CD4-positive, alpha-beta memory T cell (primary cell): ENCODE data around the gene DAB2. TPM values are rescaled to one million over a fixed set of nuclear protein-coding genes. Genes with fewer than 3 reads are reported as not detected.
A peak's percentile ranks its signal among the peaks of the same experiment; 100 is the strongest.

Source experiments
- CTCF ChIA-PET: fragments of 350-600 bp; sonication (Branson Sonifier 250); formaldehyde crosslinking; loops from one replicate; lab custom pipeline; 2021; ENCODE audit warnings: inconsistent platforms; ENCODE audit not compliant: partially characterized antibody; lab: Charles Lee
- POLR2A ChIA-PET: fragments of 350-600 bp; sonication (Branson Sonifier 250); formaldehyde crosslinking; loops from one replicate; lab custom pipeline; 2021; ENCODE audit not compliant: partially characterized antibody; lab: Charles Lee
- DNase-seq, 5 donors: peaks; one replicate each; pipeline versions ENCODE4 v3.0.0 to v3.0.0-alpha.2; 2020 to 2022; ENCODE audit warnings: mixed read lengths in 1 of 5
- H3K27ac ChIP-seq: one replicate; pipeline ENCODE4 v1.7.0; 2013; ENCODE audit warnings: low read depth, low read length
- H3K27me3 ChIP-seq: 2 replicates; pipeline ENCODE4 v1.7.0; 2013; ENCODE audit warnings: mild to moderate bottlenecking, low read length, moderate library complexity; ENCODE audit not compliant: insufficient read depth
- H3K36me3 ChIP-seq: 2 replicates; pipeline ENCODE4 v1.7.0; 2013; ENCODE audit warnings: mild to moderate bottlenecking, low read length, moderate library complexity; ENCODE audit not compliant: insufficient read depth
- H3K4me1 ChIP-seq: 2 replicates; pipeline ENCODE4 v1.7.0; 2013; ENCODE audit warnings: mild to moderate bottlenecking, low read length, moderate library complexity; ENCODE audit not compliant: insufficient read depth
- H3K4me3 ChIP-seq, 2 donors: one replicate each; pipeline ENCODE4 v1.7.0; 2013; ENCODE audit warnings: low read length in 2 of 2, mild to moderate bottlenecking in 1 of 2
- H3K9me3 ChIP-seq, 2 donors: one replicate each; pipeline ENCODE4 v1.7.0; 2013; ENCODE audit warnings: low read length in 2 of 2, control low read depth in 1 of 2; ENCODE audit not compliant: control insufficient read depth in 1 of 2
- H3K27ac Mint-ChIP-seq, 7 donors: one replicate each; pipeline ENCODE4 v1.8.0; 2020 to 2021; ENCODE audit warnings: mixed read lengths in 7 of 7, mild to moderate bottlenecking in 6 of 7, inconsistent platforms in 3 of 7, moderate library complexity in 3 of 7
- H3K27me3 Mint-ChIP-seq, 2 donors: one replicate each; pipeline ENCODE4 v1.8.0; 2020 to 2021; ENCODE audit warnings: mixed read lengths in 2 of 2
- H3K36me3 Mint-ChIP-seq, 2 donors: one replicate each; pipeline ENCODE4 v1.8.0; 2020 to 2021; ENCODE audit warnings: mixed read lengths in 2 of 2, inconsistent platforms in 1 of 2, mild to moderate bottlenecking in 1 of 2
- H3K4me1 Mint-ChIP-seq, 4 donors: one replicate each; pipeline ENCODE4 v1.8.0; 2020 to 2021; ENCODE audit warnings: mixed read lengths in 4 of 4, mild to moderate bottlenecking in 1 of 4
- H3K4me3 Mint-ChIP-seq, 8 donors: one replicate each; pipeline ENCODE4 v1.8.0; 2020 to 2021; ENCODE audit warnings: mixed read lengths in 8 of 8, mild to moderate bottlenecking in 7 of 8, moderate library complexity in 6 of 8, inconsistent platforms in 3 of 8
- H3K9me3 Mint-ChIP-seq, 8 donors: one replicate each; pipeline ENCODE4 v1.8.0; 2020 to 2021; ENCODE audit warnings: mixed read lengths in 8 of 8, mild to moderate bottlenecking in 5 of 8, inconsistent platforms in 3 of 8, moderate library complexity in 1 of 8
- intact Hi-C: fragments of 100-400 bp; cut with micrococcal nuclease; formaldehyde crosslinking; loops from one replicate; pipeline ENCODE4 v1.15.1; 2023
- polyA plus RNA-seq, 2 donors: library from polyadenylated mRNA; unstranded; fragments of 300-500 nt; fragmentation: Illumina TruSeq; gene quantifications; one replicate each; pipeline ENCODE4 v1.2.3, GENCODE V29; 2021
- total RNA-seq, 2 experiments: library from RNA; stranded (reverse); gene quantifications; one replicate each; pipeline ENCODE4 v1.2.3, GENCODE V29; 2021

Gene DAB2
- total and polyA plus RNA-seq, 4 experiments from 2014 or later: 2.3 to 2.9 TPM; not detected in 2

GRCh38 chr5:39381376-39381775, 43.4 kb downstream of the DAB2 start:
- Histone ChIP-seq H3K36me3 (no peaks in the 10 kb centered on the region), H3K4me3 (no peak overlapping the region), H3K27ac (no peak overlapping the region), H3K9me3 (no peaks in the 10 kb centered on the region), H3K4me1 (no peaks in the 10 kb centered on the region), H3K27me3 (no peaks in the 10 kb centered on the region)
- ChIA-PET CTCF (no interaction called here), POLR2A (no interaction called here)
- no peak overlapping the region for H3K4me3 Mint-ChIP-seq
- peaks cover 0 to under 1% (median 0%) of the 10 kb centered on the region in 4 donors for H3K4me1 Mint-ChIP-seq
- no peaks in the 10 kb centered on the region for H3K9me3 Mint-ChIP-seq
- H3K27ac Mint-ChIP-seq: no peak overlapping the region
- H3K27me3 Mint-ChIP-seq: peaks cover 8 to 17% of the 10 kb centered on the region in 2 donors
- no peaks in the 10 kb centered on the region for H3K36me3 Mint-ChIP-seq
- intact Hi-C loops: no loop called here
- no peak for DNase-seq

GRCh38 chr5:39379693-39380092, 45.1 kb downstream of the DAB2 start:
- intact Hi-C loops: no loop called here
- Mint-ChIP-seq H3K9me3 (no peaks in the 10 kb centered on the region), H3K27ac (no peak overlapping the region), H3K27me3 (peaks cover 12 to 20% of the 10 kb centered on the region in 2 donors), H3K4me3 (no peak overlapping the region), H3K36me3 (no peaks in the 10 kb centered on the region), H3K4me1 (peaks cover 0 to 4% (median 0%) of the 10 kb centered on the region in 4 donors)
- no peaks in the 10 kb centered on the region for H3K36me3 ChIP-seq
- H3K9me3 ChIP-seq: no peaks in the 10 kb centered on the region
- no peak overlapping the region for H3K27ac ChIP-seq
- H3K27me3 ChIP-seq: no peaks in the 10 kb centered on the region
- ChIA-PET POLR2A (no interaction called here), CTCF (no interaction called here)
- no peak for DNase-seq
- H3K4me1 ChIP-seq: no peaks in the 10 kb centered on the region
- no peak overlapping the region for H3K4me3 ChIP-seq

- ChIA-PET CTCF (interaction anchor here (0.7 to 3.5 kb wide), 5 partner anchors 15 to 170 kb away, joined by 3 to 28 read pairs (median 4); no protein-coding TSS in a partner anchor), POLR2A (no interaction called here)
- Mint-ChIP-seq H3K36me3 (no peaks in the 10 kb centered on the region), H3K4me1 (peaks cover 0 to 4% (median 0%) of the 10 kb centered on the region in 4 donors), H3K9me3 (no peaks in the 10 kb centered on the region), H3K27me3 (peaks cover 9 to 19% of the 10 kb centered on the region in 2 donors), H3K27ac (no peak overlapping the region), H3K4me3 (no peak overlapping the region)
- H3K27ac ChIP-seq: no peak overlapping the region
- no peak for DNase-seq
- H3K27me3 ChIP-seq: no peaks in the 10 kb centered on the region
- no peaks in the 10 kb centered on the region for H3K36me3 ChIP-seq
- no peak overlapping the region for H3K4me3 ChIP-seq
- intact Hi-C loops: loop anchor here (2.0 kb wide), 1 partner anchor 161 kb away; no protein-coding TSS in a partner anchor
- no peaks in the 10 kb centered on the region for H3K4me1 ChIP-seq
- H3K9me3 ChIP-seq: no peaks in the 10 kb centered on the region
Observed at GRCh38 chr5:39377613-39378012, 47.2 kb downstream of the DAB2 start.

GRCh38 chr5:39376293-39376714, 48.5 kb downstream of the DAB2 start:
- peaks cover 6 to 15% of the 10 kb centered on the region in 2 donors for H3K27me3 Mint-ChIP-seq
- intact Hi-C loops: loop anchor here (1.0 to 2.0 kb wide), 3 partner anchors 160 to 194 kb away; no protein-coding TSS in a partner anchor
- H3K9me3 ChIP-seq: no peaks in the 10 kb centered on the region
- peaks cover 0 to 8% (median 4%) of the 10 kb centered on the region in 4 donors for H3K4me1 Mint-ChIP-seq
- no peak overlapping the region for H3K4me3 ChIP-seq
- H3K9me3 Mint-ChIP-seq: no peaks in the 10 kb centered on the region
- DNase-seq: peak; percentile 30 to 46 (median 34)
- H3K36me3 ChIP-seq: no peaks in the 10 kb centered on the region
- no peaks in the 10 kb centered on the region for H3K36me3 Mint-ChIP-seq
- ChIA-PET POLR2A (interaction anchor here (0.7 kb wide), 1 partner anchor 159 kb away, joined by 3 read pairs; no protein-coding TSS in a partner anchor), CTCF (interaction anchor here (0.6 to 3.5 kb wide), 28 partner anchors 9 to 935 kb away, joined by 3 to 28 read pairs (median 5); partner anchors contain the start of gene DAB2)
- no peak overlapping the region for H3K4me3 Mint-ChIP-seq
- H3K27me3 ChIP-seq: no peaks in the 10 kb centered on the region
- H3K27ac ChIP-seq: no peak overlapping the region
- H3K27ac Mint-ChIP-seq: no peak overlapping the region
- H3K4me1 ChIP-seq: no peaks in the 10 kb centered on the region

GRCh38 chr5:39373791-39374190, 51.0 kb downstream of the DAB2 start:
- H3K36me3 ChIP-seq: no peaks in the 10 kb centered on the region
- Mint-ChIP-seq H3K27ac (no peak overlapping the region), H3K36me3 (no peaks in the 10 kb centered on the region), H3K4me3 (no peak overlapping the region), H3K27me3 (peaks cover 8% of the 10 kb centered on the region in 2 donors), H3K9me3 (no peaks in the 10 kb centered on the region), H3K4me1 (peaks cover 0 to 13% (median 8%) of the 10 kb centered on the region in 4 donors)
- H3K4me3 ChIP-seq: no peak overlapping the region
- intact Hi-C loops: no loop called here
- ChIA-PET POLR2A (no interaction called here), CTCF (interaction anchor here (0.6 to 1.7 kb wide), 2 partner anchors 15 to 20 kb away, joined by 3 to 5 read pairs; no protein-coding TSS in a partner anchor)
- no peak for DNase-seq
- no peaks in the 10 kb centered on the region for H3K27me3 ChIP-seq
- no peaks in the 10 kb centered on the region for H3K9me3 ChIP-seq
- no peak overlapping the region for H3K27ac ChIP-seq
- H3K4me1 ChIP-seq: no peaks in the 10 kb centered on the region

GRCh38 chr5:39371367-39371635, 53.5 kb downstream of the DAB2 start:
- intact Hi-C loops: no loop called here
- POLR2A ChIA-PET: no interaction called here
- no peak for DNase-seq

GRCh38 chr5:39370555-39371366, 54.0 kb downstream of the DAB2 start:
- DNase-seq: no peak
- Histone ChIP-seq H3K27ac (no peak overlapping the region), H3K9me3 (no peaks in the 10 kb centered on the region), H3K4me1 (no peaks in the 10 kb centered on the region), H3K4me3 (no peak overlapping the region), H3K27me3 (no peaks in the 10 kb centered on the region), H3K36me3 (no peaks in the 10 kb centered on the region)
- POLR2A ChIA-PET: no interaction called here
- peaks cover 0 to 7% of the 10 kb centered on the region in 2 donors for H3K27me3 Mint-ChIP-seq
- no peaks in the 10 kb centered on the region for H3K9me3 Mint-ChIP-seq
- intact Hi-C loops: no loop called here
- no peak overlapping the region for H3K4me3 Mint-ChIP-seq
- CTCF ChIA-PET: no interaction called here
- H3K4me1 Mint-ChIP-seq: peaks cover 0 to 9% (median 8%) of the 10 kb centered on the region in 4 donors
- no peak overlapping the region for H3K27ac Mint-ChIP-seq
- peaks cover 0 to 3% of the 10 kb centered on the region in 2 donors for H3K36me3 Mint-ChIP-seq

More at GRCh38 chr5:39371367-39371635, 53.5 kb downstream of the DAB2 start:
- Histone ChIP-seq H3K4me1 (no peaks in the 10 kb centered on the region), H3K27me3 (no peaks in the 10 kb centered on the region), H3K36me3 (no peaks in the 10 kb centered on the region), H3K27ac (no peak overlapping the region), H3K4me3 (no peak overlapping the region), H3K9me3 (no peaks in the 10 kb centered on the region)
- Mint-ChIP-seq H3K27ac (no peak overlapping the region), H3K4me3 (no peak overlapping the region), H3K36me3 (peaks cover 0 to 3% of the 10 kb centered on the region in 2 donors), H3K4me1 (peaks cover 0 to 12% (median 8%) of the 10 kb centered on the region in 4 donors), H3K27me3 (peaks cover 2 to 9% of the 10 kb centered on the region in 2 donors), H3K9me3 (no peaks in the 10 kb centered on the region)
- CTCF ChIA-PET: no interaction called here
